Measurements from ENCODE around the gene PSMC1. TPM values are rescaled to one million over a fixed set of nuclear protein-coding genes. Genes with fewer than 3 reads are reported as not detected.

The PSMC1 gene
- total RNA-seq, 1 donor from 2014 or later = 112 TPM

- Mint-ChIP-seq H3K27me3 (ENCODE audit: low read depth, unreplicated experiment) (peaks cover 17% of the 10 kb centered on the region), H3K9me3 (ENCODE audit: unreplicated experiment) (peaks cover 2% of the 10 kb centered on the region), H3K4me3 (ENCODE audit: unreplicated experiment) (no peak overlapping the region), H3K27ac (ENCODE audit: unreplicated experiment) (no peak overlapping the region), H3K36me3 (ENCODE audit: low read depth, unreplicated experiment) (no peaks in the 10 kb centered on the region), H3K4me1 (ENCODE audit: low read depth, unreplicated experiment) (no peaks in the 10 kb centered on the region)
- Histone ChIP-seq H2AFZ (ENCODE audit: low read depth, low read length) (no peak overlapping the region), H4K20me1 (ENCODE audit: insufficient read depth, low read length) (no peaks in the 10 kb centered on the region), H3K4me2 (ENCODE audit: low read length) (no peak overlapping the region), H3K9ac (ENCODE audit: low read length) (no peak overlapping the region), H3K4me1 (ENCODE audit: insufficient read depth, low read length) (no peaks in the 10 kb centered on the region), H3K27ac (ENCODE audit: low read depth, low read length) (no peak overlapping the region), H3K79me2 (ENCODE audit: insufficient read depth, low read length) (no peaks in the 10 kb centered on the region), H3K27me3 (ENCODE audit: insufficient read depth, low read length) (no peaks in the 10 kb centered on the region), H3K4me3 (ENCODE audit: insufficient read depth, low read depth, low read length) (no peak overlapping the region), H3K36me3 (ENCODE audit: insufficient read depth, low read length) (no peaks in the 10 kb centered on the region), H3K9me3 (ENCODE audit: insufficient read depth, low read depth, low read length) (no peaks in the 10 kb centered on the region)
- DNase-seq (ENCODE audit: low read depth) = no peak
- FAIRE-seq = no peak
- TF ChIP-seq CTCF (IDR thresholded peaks at IDR 0.05; ENCODE audit: insufficient read depth, low read depth, low read length) (no peak), EZH2 (IDR thresholded peaks at IDR 0.05; ENCODE audit: insufficient read depth, low read length) (no peak)
These were observed 7.8 kb upstream of the PSMC1 start for GRCh38 chr14:90248594-90248993.

- H3K4me3 Mint-ChIP-seq (ENCODE audit: unreplicated experiment) = no peak overlapping the region
- no peak overlapping the region for H3K27ac Mint-ChIP-seq (ENCODE audit: unreplicated experiment)
- Histone ChIP-seq H3K9me3 (ENCODE audit: insufficient read depth, low read depth, low read length) (no peaks in the 10 kb centered on the region), H3K27ac (ENCODE audit: low read depth, low read length) (no peak overlapping the region), H3K4me1 (ENCODE audit: insufficient read depth, low read length) (peaks cover 7% of the 10 kb centered on the region), H3K27me3 (ENCODE audit: insufficient read depth, low read length) (no peaks in the 10 kb centered on the region), H2AFZ (ENCODE audit: low read depth, low read length) (no peak overlapping the region), H4K20me1 (ENCODE audit: insufficient read depth, low read length) (peaks cover 16% of the 10 kb centered on the region), H3K4me2 (ENCODE audit: low read length) (no peak overlapping the region), H3K9ac (ENCODE audit: low read length) (no peak overlapping the region), H3K4me3 (ENCODE audit: insufficient read depth, low read depth, low read length) (no peak overlapping the region), H3K79me2 (ENCODE audit: insufficient read depth, low read length) (peaks cover 31% of the 10 kb centered on the region), H3K36me3 (ENCODE audit: insufficient read depth, low read length) (peaks cover 4% of the 10 kb centered on the region)
- no peaks in the 10 kb centered on the region for H3K9me3 Mint-ChIP-seq (ENCODE audit: unreplicated experiment)
- peaks cover 10% of the 10 kb centered on the region for H3K27me3 Mint-ChIP-seq (ENCODE audit: low read depth, unreplicated experiment)
- DNase-seq (ENCODE audit: low read depth) (no peak), FAIRE-seq (no peak)
- TF ChIP-seq CTCF (IDR thresholded peaks at IDR 0.05; ENCODE audit: insufficient read depth, low read depth, low read length) (no peak), EZH2 (IDR thresholded peaks at IDR 0.05; ENCODE audit: insufficient read depth, low read length) (no peak)
- no peaks in the 10 kb centered on the region for H3K36me3 Mint-ChIP-seq (ENCODE audit: low read depth, unreplicated experiment)
- peaks cover 7% of the 10 kb centered on the region for H3K4me1 Mint-ChIP-seq (ENCODE audit: low read depth, unreplicated experiment)
These were observed 2.5 kb upstream of the PSMC1 start for GRCh38 chr14:90253826-90254225.

- H3K4me3 Mint-ChIP-seq (ENCODE audit: unreplicated experiment) = peak overlapping the region; percentile 100
- peak overlapping the region; percentile 95 for H3K27ac ChIP-seq (ENCODE audit: low read depth, low read length)
- peaks cover 22% of the 10 kb centered on the region for H4K20me1 ChIP-seq (ENCODE audit: insufficient read depth, low read length)
- no peaks in the 10 kb centered on the region for H3K9me3 Mint-ChIP-seq (ENCODE audit: unreplicated experiment)
- peak overlapping the region; percentile 74 for H2AFZ ChIP-seq (ENCODE audit: low read depth, low read length)
- H3K4me1 Mint-ChIP-seq (ENCODE audit: low read depth, unreplicated experiment) = peaks cover 7% of the 10 kb centered on the region
- H3K4me2 ChIP-seq (ENCODE audit: low read length) = peak overlapping the region; percentile 97
- no peaks in the 10 kb centered on the region for H3K27me3 ChIP-seq (ENCODE audit: insufficient read depth, low read length)
- peaks cover 3% of the 10 kb centered on the region for H3K36me3 Mint-ChIP-seq (ENCODE audit: low read depth, unreplicated experiment)
- no peak overlapping the region for H3K9ac ChIP-seq (ENCODE audit: low read length)
- H3K27me3 Mint-ChIP-seq (ENCODE audit: low read depth, unreplicated experiment) = peaks cover 7% of the 10 kb centered on the region
- FAIRE-seq = no peak
- no peak for TF ChIP-seq EZH2 (IDR thresholded peaks at IDR 0.05; ENCODE audit: insufficient read depth, low read length)
- TF ChIP-seq CTCF (IDR thresholded peaks at IDR 0.05; ENCODE audit: insufficient read depth, low read depth, low read length) = no peak
- H3K36me3 ChIP-seq (ENCODE audit: insufficient read depth, low read length) = peaks cover 15% of the 10 kb centered on the region
- no peak for DNase-seq (ENCODE audit: low read depth)
- H3K4me1 ChIP-seq (ENCODE audit: insufficient read depth, low read length) = peaks cover 7% of the 10 kb centered on the region
- peak overlapping the region; percentile 88 for H3K4me3 ChIP-seq (ENCODE audit: insufficient read depth, low read depth, low read length)
- no peak overlapping the region for H3K27ac Mint-ChIP-seq (ENCODE audit: unreplicated experiment)
- H3K9me3 ChIP-seq (ENCODE audit: insufficient read depth, low read depth, low read length) = no peaks in the 10 kb centered on the region
- peaks cover 38% of the 10 kb centered on the region for H3K79me2 ChIP-seq (ENCODE audit: insufficient read depth, low read length)
These were observed 482 bp upstream of the PSMC1 start for GRCh38 chr14:90255871-90256270.
